Naive thymus-derived CD4-positive, alpha-beta T cell (primary cell): ENCODE measurements around the gene OOSP4B. TPM values are rescaled to one million over a fixed set of nuclear protein-coding genes. Genes with fewer than 3 reads are reported as not detected.
"Not testable (repeated sequence)": the region's sequence is repeated elsewhere in the genome, so short reads cannot be mapped to it uniquely, and the experiment has no call there.

Source experiments
- ATAC-seq: fragments of 150-1000 bp; cut with Tn5 transposase; 2 replicates; pipeline ENCODE4 v1.10.0; 2021; ENCODE audit warnings: mild to moderate bottlenecking, moderate library complexity
- CTCF ChIA-PET: fragments of 350-600 bp; sonication (Branson Sonifier 250); formaldehyde crosslinking; loops from one replicate; lab custom pipeline; 2021; ENCODE audit warnings: antibody characterized with exemption; lab: Charles Lee
- POLR2A ChIA-PET: fragments of 350-600 bp; sonication (Branson Sonifier 250); formaldehyde crosslinking; loops from one replicate; lab custom pipeline; 2021; ENCODE audit warnings: antibody characterized with exemption, inconsistent platforms; lab: Charles Lee
- DNase-seq, 9 donors: peaks; one replicate each; pipeline versions ENCODE4 v3.0.0 to v3.0.0-alpha.2; 2020 to 2022; ENCODE audit warnings: mixed read lengths in 1 of 9
- H3K27ac ChIP-seq: one replicate; pipeline ENCODE4 v1.7.0; 2013; ENCODE audit warnings: mild to moderate bottlenecking, low read depth, low read length, moderate library complexity
- H3K27me3 ChIP-seq, 2 donors: one replicate each; pipeline ENCODE4 v1.7.0; 2013; ENCODE audit warnings: low read length in 2 of 2, mild to moderate bottlenecking in 2 of 2, moderate library complexity in 2 of 2; ENCODE audit not compliant: control insufficient read depth in 2 of 2, insufficient read depth in 2 of 2
- H3K36me3 ChIP-seq, 3 experiments: 1 replicate in 2 of 3; 2 replicates in 1 of 3; pipeline ENCODE4 v1.7.0; 2013; ENCODE audit warnings: low read length in 3 of 3, mild to moderate bottlenecking in 3 of 3, moderate library complexity in 1 of 3; ENCODE audit not compliant: insufficient read depth in 3 of 3, control insufficient read depth in 2 of 3
- H3K4me1 ChIP-seq, 2 donors: one replicate each; pipeline ENCODE4 v1.7.0; 2013; ENCODE audit warnings: low read length in 2 of 2, mild to moderate bottlenecking in 2 of 2, moderate library complexity in 1 of 2; ENCODE audit not compliant: control insufficient read depth in 2 of 2, insufficient read depth in 2 of 2
- H3K4me3 ChIP-seq: 2 replicates; pipeline ENCODE4 v1.7.0; 2013; ENCODE audit warnings: mild to moderate bottlenecking, low read length
- H3K9me3 ChIP-seq, 3 experiments: 1 replicate in 2 of 3; 2 replicates in 1 of 3; pipeline ENCODE4 v1.7.0; 2013; ENCODE audit warnings: low read length in 3 of 3; ENCODE audit not compliant: control insufficient read depth in 2 of 3
- H3K27ac Mint-ChIP-seq, 9 donors: one replicate each; pipeline ENCODE4 v1.8.0; 2020 to 2022; ENCODE audit warnings: mixed read lengths in 9 of 9, mild to moderate bottlenecking in 8 of 9, moderate library complexity in 5 of 9, inconsistent platforms in 2 of 9
- H3K27me3 Mint-ChIP-seq, 5 donors: one replicate each; pipeline ENCODE4 v1.8.0; 2021 to 2022; ENCODE audit warnings: mixed read lengths in 5 of 5, mild to moderate bottlenecking in 1 of 5
- H3K36me3 Mint-ChIP-seq, 5 donors: one replicate each; pipeline ENCODE4 v1.8.0; 2020 to 2022; ENCODE audit warnings: mixed read lengths in 5 of 5, mild to moderate bottlenecking in 3 of 5, inconsistent platforms in 1 of 5
- H3K4me1 Mint-ChIP-seq, 7 donors: one replicate each; pipeline ENCODE4 v1.8.0; 2020 to 2022; ENCODE audit warnings: mixed read lengths in 7 of 7, mild to moderate bottlenecking in 3 of 7, inconsistent platforms in 1 of 7
- H3K4me3 Mint-ChIP-seq, 10 donors: one replicate each; pipeline ENCODE4 v1.8.0; 2020 to 2022; ENCODE audit warnings: mild to moderate bottlenecking in 10 of 10, mixed read lengths in 10 of 10, moderate library complexity in 6 of 10, inconsistent platforms in 2 of 10
- H3K9me3 Mint-ChIP-seq, 11 donors: one replicate each; pipeline ENCODE4 v1.8.0; 2020 to 2022; ENCODE audit warnings: mixed read lengths in 11 of 11, mild to moderate bottlenecking in 4 of 11, inconsistent platforms in 1 of 11, moderate library complexity in 1 of 11
- intact Hi-C, 2 donors: fragments of 100-400 bp; cut with micrococcal nuclease; formaldehyde crosslinking; loops; one replicate each; pipeline ENCODE4 v1.15.1; 2023
- polyA plus RNA-seq, 2 donors: library from polyadenylated mRNA; unstranded; fragments of 300-500 nt; fragmentation: Illumina TruSeq; gene quantifications; one replicate each; pipeline ENCODE4 v1.2.3, GENCODE V29; 2021
- total RNA-seq, 6 experiments: library from RNA in 5 of 6; stranded (reverse) in 5 of 6; gene quantifications; 1 replicate in 5 of 6; 2 replicates in 1 of 6; pipeline ENCODE4 v1.2.3 and lab custom pipeline; 2021 to 2026

Gene OOSP4B
- total and polyA plus RNA-seq, 7 experiments from 2014 or later, result not detected

DNA sequence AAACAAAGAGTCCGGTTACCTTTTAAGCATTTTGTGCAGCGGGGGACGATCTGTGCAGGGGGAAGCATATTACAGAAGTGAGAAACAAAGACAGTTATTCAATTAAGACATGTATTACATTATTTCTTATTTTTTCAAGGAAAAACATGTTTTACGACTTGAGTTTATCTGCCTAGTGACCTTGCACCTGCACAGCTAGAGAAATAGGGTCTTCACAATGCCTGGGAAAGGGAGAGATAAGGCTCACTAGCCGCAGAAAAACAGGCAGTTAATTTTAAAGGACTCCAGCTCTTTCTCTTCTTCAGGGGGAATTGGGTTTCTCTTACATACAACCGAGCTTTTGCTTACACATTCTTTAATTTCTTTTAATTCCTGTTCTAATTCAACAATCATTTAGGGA is 54.7 kb downstream of the OOSP4B start:
- H3K4me3 ChIP-seq, H3K4me1 ChIP-seq, H3K27ac Mint-ChIP-seq, DNase-seq, H3K9me3 ChIP-seq, H3K27me3 ChIP-seq, H3K4me3 Mint-ChIP-seq, H3K27ac ChIP-seq, H3K36me3 Mint-ChIP-seq, H3K4me1 Mint-ChIP-seq, ATAC-seq, CTCF ChIA-PET, H3K36me3 ChIP-seq, intact Hi-C loops, POLR2A ChIA-PET: not testable (repeated sequence)
- Mint-ChIP-seq H3K9me3 (peaks cover 0 to 27% (median 2%) of the 10 kb centered on the region in 11 donors), H3K27me3 (peaks cover 0 to 14% (median 6%) of the 10 kb centered on the region in 5 donors)

GRCh38 chr11:60077216-60077817 is 60.3 kb downstream of the OOSP4B start:
- CTCF ChIA-PET, result interaction anchor here (0.7 kb wide), 1 partner anchor 13 kb away, joined by 3 read pairs; no protein-coding TSS in a partner anchor
- Mint-ChIP-seq H3K27me3 (peaks cover 0 to 8% (median 0%) of the 10 kb centered on the region in 5 donors), H3K4me3 (no peak overlapping the region), H3K9me3 (peaks cover 0 to 29% (median 5%) of the 10 kb centered on the region in 11 donors), H3K27ac (no peak overlapping the region), H3K36me3 (no peaks in the 10 kb centered on the region), H3K4me1 (peaks cover 0 to 1% (median 0%) of the 10 kb centered on the region in 7 donors)
- Histone ChIP-seq H3K9me3 (no peaks in the 10 kb centered on the region), H3K4me3 (no peak overlapping the region), H3K27ac (no peak overlapping the region), H3K36me3 (no peaks in the 10 kb centered on the region), H3K27me3 (no peaks in the 10 kb centered on the region), H3K4me1 (no peaks in the 10 kb centered on the region)
- no peak for ATAC-seq
- DNase-seq, result no peak
- POLR2A ChIA-PET, result no interaction called here
- intact Hi-C loops, result no loop called here

DNA sequence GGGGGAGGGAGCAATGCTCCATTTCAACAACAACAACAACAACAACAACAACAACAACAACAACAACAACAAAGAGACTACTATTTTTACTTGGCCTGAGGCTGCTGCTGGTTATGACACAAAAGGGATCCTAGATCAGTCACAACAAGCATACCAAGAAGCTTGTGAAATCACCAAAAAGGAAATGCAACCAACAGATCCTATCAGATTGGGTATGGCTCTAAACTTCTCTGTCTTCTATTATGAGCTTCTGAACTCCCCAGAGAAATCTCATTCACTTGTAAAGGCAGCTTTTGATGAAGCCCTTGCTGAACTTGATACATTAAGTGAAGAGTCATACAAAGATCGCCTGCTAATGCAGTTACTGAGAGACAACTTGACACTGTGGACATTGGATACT is 61.0 kb downstream of the OOSP4B start:
- Mint-ChIP-seq H3K36me3 (no peaks in the 10 kb centered on the region), H3K4me3 (no peak overlapping the region), H3K27ac (no peak overlapping the region), H3K27me3 (peaks cover 0 to 13% (median 0%) of the 10 kb centered on the region in 5 donors), H3K4me1 (peaks cover 0 to 1% (median 0%) of the 10 kb centered on the region in 7 donors), H3K9me3 (peaks cover 0 to 27% (median 5%) of the 10 kb centered on the region in 11 donors)
- Histone ChIP-seq H3K27ac (no peak overlapping the region), H3K4me3 (no peak overlapping the region), H3K4me1 (no peaks in the 10 kb centered on the region), H3K36me3 (no peaks in the 10 kb centered on the region), H3K9me3 (no peaks in the 10 kb centered on the region), H3K27me3 (no peaks in the 10 kb centered on the region)
- ATAC-seq, result peak; percentile 24
- ChIA-PET POLR2A (no interaction called here), CTCF (interaction anchor here (0.7 kb wide), 1 partner anchor 14 kb away, joined by 3 read pairs; no protein-coding TSS in a partner anchor)
- intact Hi-C loops, result no loop called here
- DNase-seq, result no peak

- no peaks in the 10 kb centered on the region for H3K27me3 ChIP-seq
- ChIA-PET POLR2A (no interaction called here), CTCF (no interaction called here)
- no peaks in the 10 kb centered on the region for H3K9me3 ChIP-seq
- Mint-ChIP-seq H3K27ac (no peak overlapping the region), H3K4me1 (peaks cover 0 to 1% (median 0%) of the 10 kb centered on the region in 7 donors), H3K36me3 (no peaks in the 10 kb centered on the region), H3K4me3 (no peak overlapping the region), H3K9me3 (peaks cover 0 to 27% (median 5%) of the 10 kb centered on the region in 11 donors), H3K27me3 (peaks cover 0 to 16% (median 0%) of the 10 kb centered on the region in 5 donors)
- intact Hi-C loops, result no loop called here
- ATAC-seq, result no peak
- H3K4me3 ChIP-seq, result no peak overlapping the region
- H3K4me1 ChIP-seq, result no peaks in the 10 kb centered on the region
- H3K36me3 ChIP-seq, result no peaks in the 10 kb centered on the region
- DNase-seq, result no peak
- H3K27ac ChIP-seq, result no peak overlapping the region
These were observed 61.8 kb downstream of the OOSP4B start for GRCh38 chr11:60078745-60079144.

GRCh38 chr11:60080535-60080934 is 63.6 kb downstream of the OOSP4B start:
- Mint-ChIP-seq H3K27ac (no peak overlapping the region), H3K4me3 (no peak overlapping the region), H3K36me3 (no peaks in the 10 kb centered on the region), H3K9me3 (peaks cover 0 to 18% (median 4%) of the 10 kb centered on the region in 11 donors), H3K27me3 (peaks cover 3 to 26% (median 12%) of the 10 kb centered on the region in 5 donors), H3K4me1 (peaks cover 0 to 1% (median 0%) of the 10 kb centered on the region in 7 donors)
- intact Hi-C loops, result no loop called here
- Histone ChIP-seq H3K27me3 (no peaks in the 10 kb centered on the region), H3K36me3 (no peaks in the 10 kb centered on the region), H3K27ac (no peak overlapping the region), H3K4me3 (no peak overlapping the region), H3K9me3 (no peaks in the 10 kb centered on the region), H3K4me1 (no peaks in the 10 kb centered on the region)
- ChIA-PET POLR2A (no interaction called here), CTCF (no interaction called here)
- ATAC-seq (no peak), DNase-seq (no peak)

Other genes starting within 250 kb of the OOSP4B start
- 10 to 100 TPM; 25.1 to 65.6 (median 35.2) TPM for gene MRPL16, start 206.4 kb upstream of the OOSP4B start, total RNA-seq
- 100 to 1,000 TPM in 1 of 2 donors, 10 to 100 TPM in 1; 79.5 to 108 TPM for gene MRPL16, start 206.4 kb upstream of the OOSP4B start, polyA plus RNA-seq
- not detected for gene CBLIF, start 171.7 kb upstream of the OOSP4B start, total RNA-seq
- gene CBLIF, start 171.7 kb upstream of the OOSP4B start, polyA plus RNA-seq, result not detected
- 1 to 10 TPM in 2 of 5 experiments, not detected in 3; 3.4 to 3.8 TPM for gene TCN1, start 150.7 kb upstream of the OOSP4B start, total RNA-seq
- not detected for gene TCN1, start 150.7 kb upstream of the OOSP4B start, polyA plus RNA-seq
- gene OOSP3, start 138.4 kb upstream of the OOSP4B start, total RNA-seq, result not detected
- gene OOSP3, start 138.4 kb upstream of the OOSP4B start, polyA plus RNA-seq, result not detected
- not detected for gene OOSP1, start 78.7 kb upstream of the OOSP4B start, total RNA-seq
- gene OOSP1, start 78.7 kb upstream of the OOSP4B start, polyA plus RNA-seq, result not detected
- not detected for gene OOSP4A, start 53.1 kb upstream of the OOSP4B start, total RNA-seq
- gene OOSP4A, start 53.1 kb upstream of the OOSP4B start, polyA plus RNA-seq, result not detected
- not detected for gene OOSP2, start 23.2 kb downstream of the OOSP4B start, total RNA-seq
- not detected for gene OOSP2, start 23.2 kb downstream of the OOSP4B start, polyA plus RNA-seq
- gene MS4A3, start 39.5 kb downstream of the OOSP4B start, total RNA-seq, result 1 to 10 TPM in 2 of 5 experiments, not detected in 3; 4.2 to 9.9 TPM
- not detected for gene MS4A3, start 39.5 kb downstream of the OOSP4B start, polyA plus RNA-seq
- 1 to 10 TPM in 2 of 5 experiments, not detected in 3; 2.3 to 7.6 TPM for gene MS4A2, start 71.5 kb downstream of the OOSP4B start, total RNA-seq
- gene MS4A2, start 71.5 kb downstream of the OOSP4B start, polyA plus RNA-seq, result not detected
- gene MS4A6A, start 165.9 kb downstream of the OOSP4B start, total RNA-seq, result 100 to 1,000 TPM in 1 of 5 experiments, 10 to 100 TPM in 1, 1 to 10 TPM in 2, not detected in 1; 6.5 to 151 (median 11.5) TPM
- under 1 TPM; 0.28 to 0.82 TPM for gene MS4A6A, start 165.9 kb downstream of the OOSP4B start, polyA plus RNA-seq
- gene MS4A4E, start 226.0 kb downstream of the OOSP4B start, total RNA-seq, result 1 to 10 TPM in 2 of 5 experiments, under 1 TPM in 1, not detected in 2; 0.19 to 9.2 (median 2.1) TPM
- not detected for gene MS4A4E, start 226.0 kb downstream of the OOSP4B start, polyA plus RNA-seq